IMR-90 (cell line): ENCODE measurements around the gene TRAPPC12. TPM values are rescaled to one million over a fixed set of nuclear protein-coding genes. Genes with fewer than 3 reads are reported as not detected.

Experiments
- ATAC-seq: fragments of 200-7000 bp; cut with Tn5 transposase; 2 replicates; pipeline ENCODE4 v1.9.1; 2020; ENCODE audit warnings: low read depth, mild to moderate bottlenecking, moderate library complexity
- BruUV-seq: library from RNA; stranded (reverse); fragments of 400-500 nt; replicated peaks from 2 replicates; lab custom pipeline; 2021; lab: Mats Ljungman, UMichigan
- CTCF ChIA-PET: fragments of 300-600 bp; formaldehyde crosslinking; extraction: SDS; loops from one replicate; lab custom pipeline; 2021; ENCODE audit warnings: antibody characterized with exemption; lab: Yijun Ruan, JAX
- POLR2A ChIA-PET: fragments of 300-600 bp; sonication (Branson Sonifier 250); formaldehyde crosslinking; loops from one replicate; lab custom pipeline; 2022; ENCODE audit warnings: antibody characterized with exemption; ENCODE audit not compliant: unreplicated experiment; lab: Charles Lee
- DNase-seq: peaks from one replicate; pipeline ENCODE4 v3.0.0; 2013
- H2AFZ ChIP-seq: replicated peaks from 2 replicates; pipeline ENCODE3; 2013; ENCODE audit warnings: low read length, mild to moderate bottlenecking; ENCODE audit not compliant: poor library complexity
- H2AK5ac ChIP-seq: 2 replicates; pipeline ENCODE4 v1.6.1; 2013; ENCODE audit warnings: low read depth, low read length, inconsistent platforms
- H2AK9ac ChIP-seq: replicated peaks from 2 replicates; pipeline ENCODE3; 2013; ENCODE audit warnings: mild to moderate bottlenecking, low read depth, low read length, moderate library complexity; ENCODE audit not compliant: poor library complexity
- H2BK120ac ChIP-seq: 2 replicates; pipeline ENCODE4 v1.6.1; 2013; ENCODE audit warnings: low read depth, low read length, inconsistent platforms
- H2BK15ac ChIP-seq: 3 replicates; pipeline ENCODE4 v1.6.1; 2013; ENCODE audit warnings: low read depth, low read length, inconsistent platforms
- H2BK20ac ChIP-seq: 2 replicates; pipeline ENCODE4 v1.6.1; 2013; ENCODE audit warnings: low read depth, mild to moderate bottlenecking, inconsistent platforms, low read length, moderate library complexity
- H2BK5ac ChIP-seq: 2 replicates; pipeline ENCODE4 v1.6.1; 2013; ENCODE audit warnings: mild to moderate bottlenecking, low read depth, low read length, inconsistent platforms; ENCODE audit not compliant: poor library complexity, severe bottlenecking
- H3K14ac ChIP-seq: replicated peaks from 2 replicates; pipeline ENCODE4 v1.6.1; 2013; ENCODE audit warnings: low read depth, low read length, inconsistent platforms
- H3K18ac ChIP-seq: 2 replicates; pipeline ENCODE4 v1.6.1; 2013; ENCODE audit warnings: low read depth, low read length, control low read depth
- H3K23ac ChIP-seq: 2 replicates; pipeline ENCODE4 v1.6.1; 2013; ENCODE audit warnings: low read depth, low read length, inconsistent platforms
- H3K27ac ChIP-seq: 2 replicates; pipeline ENCODE4 v1.5.1; 2013; ENCODE audit warnings: mild to moderate bottlenecking, control low read depth, low read length; ENCODE audit not compliant: insufficient read depth
- H3K27me3 ChIP-seq: 2 replicates; pipeline ENCODE4 v1.6.1; 2013; ENCODE audit warnings: low read length; ENCODE audit not compliant: control insufficient read depth, insufficient read depth
- H3K36me3 ChIP-seq: 2 replicates; pipeline ENCODE4 v1.6.1; 2013; ENCODE audit warnings: low read length, mixed read lengths; ENCODE audit not compliant: control insufficient read depth, insufficient read depth
- H3K4ac ChIP-seq: 2 replicates; pipeline ENCODE4 v1.6.1; 2013; ENCODE audit warnings: low read depth, low read length, inconsistent platforms
- H3K4me1 ChIP-seq: 2 replicates; pipeline ENCODE4 v1.6.1; 2013; ENCODE audit warnings: low read length, mixed read lengths; ENCODE audit not compliant: control insufficient read depth, insufficient read depth
- H3K4me2 ChIP-seq: 2 replicates; pipeline ENCODE4 v1.6.1; 2013; ENCODE audit warnings: low read depth, mild to moderate bottlenecking, control low read depth, low read length, moderate library complexity
- H3K4me3 ChIP-seq: 2 replicates; pipeline ENCODE4 v1.5.1; 2013; ENCODE audit warnings: low read depth, mild to moderate bottlenecking, control low read depth, low read length, moderate library complexity; ENCODE audit not compliant: insufficient read depth
- H3K56ac ChIP-seq: 2 replicates; pipeline ENCODE4 v1.6.1; 2013; ENCODE audit warnings: low read length, inconsistent platforms; ENCODE audit not compliant: insufficient read depth; ENCODE audit errors: extremely low read depth
- H3K79me1 ChIP-seq, 2 experiments: 2 replicates each; pipeline ENCODE4 v1.6.1; 2013; ENCODE audit warnings: low read length in 2 of 2, inconsistent platforms in 1 of 2, low read depth in 1 of 2
- H3K9ac ChIP-seq: 2 replicates; pipeline ENCODE4 v1.6.1; 2013; ENCODE audit warnings: low read depth, low read length, control low read depth
- H3K9me1 ChIP-seq: 2 replicates; pipeline ENCODE4 v1.6.1; 2013; ENCODE audit warnings: low read length, inconsistent platforms; ENCODE audit not compliant: insufficient read depth
- H3K9me3 ChIP-seq: 2 replicates; pipeline ENCODE4 v1.6.1; 2013; ENCODE audit warnings: low read length; ENCODE audit not compliant: control insufficient read depth, insufficient read depth
- H4K20me1 ChIP-seq: 2 replicates; pipeline ENCODE4 v1.6.1; 2013; ENCODE audit warnings: low read length, inconsistent platforms; ENCODE audit not compliant: insufficient read depth
- H4K5ac ChIP-seq: 2 replicates; pipeline ENCODE4 v1.6.1; 2013; ENCODE audit warnings: mild to moderate bottlenecking, low read depth, low read length, control low read depth
- H4K8ac ChIP-seq, 2 experiments: 2 replicates each; pipeline ENCODE4 v1.6.1; 2013; ENCODE audit warnings: low read depth in 2 of 2, low read length in 2 of 2, control low read depth in 1 of 2, inconsistent platforms in 1 of 2
- H4K91ac ChIP-seq: 2 replicates; pipeline ENCODE4 v1.6.1; 2013; ENCODE audit warnings: low read depth, low read length, inconsistent platforms; ENCODE audit not compliant: insufficient read depth
- MXI1 ChIP-seq: IDR thresholded peaks from 2 replicates; pipeline ENCODE4 v1.6.1; 2012; ENCODE audit warnings: low read depth, mild to moderate bottlenecking, low read length, moderate library complexity, borderline replicate concordance
- POLR2A ChIP-seq: IDR thresholded peaks from 2 replicates; pipeline ENCODE4 v1.6.1; 2012; ENCODE audit warnings: mild to moderate bottlenecking, low read depth, low read length
- RAD21 ChIP-seq: IDR thresholded peaks from 2 replicates; pipeline ENCODE4 v1.6.1; 2012; ENCODE audit warnings: low read length, improper control_type of control experiment
- WGBS, 2 experiments: methylation state at CpG; one replicate each; pipeline versions ENCODE4 v1.1.5 to v1.1.7; 2013; ENCODE audit warnings: missing lambda C conversion rate in 2 of 2; ENCODE audit not compliant: insufficient read length in 1 of 2; ENCODE audit errors: extremely low coverage in 2 of 2; 5-methylcytosine and 5-hydroxymethylcytosine counted together
- dilution Hi-C: fragments of 300-500 bp; cut with HindIII; formaldehyde crosslinking; loops from one replicate; pipeline ENCODE4 v1.14.3; 2018; ENCODE audit warnings: low sequenced_read_pairs; ENCODE audit not compliant: unreplicated experiment
- in situ Hi-C: fragments of 300-500 bp; cut with MboI; formaldehyde crosslinking; loops from 3 replicates; pipeline ENCODE4 v1.14.3; 2019; ENCODE audit warnings: low sequenced_read_pairs, inconsistent platforms, mixed read lengths
- intact Hi-C: fragments of 100-400 bp; cut with micrococcal nuclease; formaldehyde crosslinking; loops from 2 replicates; pipeline ENCODE4 v1.10.0; 2022
- polyA plus RNA-seq, 3 experiments: library from polyadenylated mRNA; depleted of rRNA; stranded (reverse); fragments of >200 nt; gene quantifications; 2 replicates each; pipeline ENCODE4 v1.2.3, GENCODE V29; 2012; ENCODE audit warnings: low replicate concordance in 1 of 3
- total RNA-seq: library from RNA; depleted of rRNA; stranded (reverse); fragments of >200 nt; gene quantifications from 2 replicates; pipeline ENCODE4 v1.2.3, GENCODE V29; 2012

TRAPPC12 gene
- total and polyA plus RNA-seq, 2 of the 4 experiments (the other 2 are of a cell fraction) = 25.8 to 69.9 TPM

DNA sequence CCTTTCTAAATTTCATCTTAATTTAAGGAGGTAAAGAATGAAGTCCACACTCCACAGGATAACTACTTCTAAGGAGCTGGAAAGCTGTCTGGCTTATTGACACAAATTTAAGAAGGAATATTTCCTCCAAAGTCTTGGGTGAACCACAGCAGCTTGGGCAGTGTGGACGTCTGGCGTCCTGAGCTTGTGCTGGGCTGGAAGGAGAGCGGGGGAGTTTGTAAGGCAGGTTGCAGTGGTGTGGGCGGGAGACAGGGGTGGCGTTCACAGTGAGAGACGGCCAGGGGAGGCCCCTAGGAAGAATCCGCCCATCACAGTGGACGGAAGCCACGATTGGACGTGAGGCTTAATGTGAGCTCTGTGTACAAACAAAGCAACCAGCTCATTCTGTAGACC lies 114.1 kb downstream of the TRAPPC12 start:
- CTCF ChIA-PET = interaction anchor here (1.2 kb wide), 1 partner anchor 158 kb away, joined by 3 read pairs; no protein-coding TSS in a partner anchor
- no peak overlapping the region for H3K4me3 ChIP-seq

More for the DNA sequence above, 114.1 kb downstream of the TRAPPC12 start:
- peak overlapping the region; percentile 34 for H4K91ac ChIP-seq
- peak; percentile 88 for ATAC-seq
- in situ Hi-C loops (no loop called here), dilution Hi-C loops (no loop called here), intact Hi-C loops (loop anchor here (2.0 kb wide), 1 partner anchor 65 kb away; the partner anchor contains the start of gene RNASEH1)
- H3K4me2 ChIP-seq = peak overlapping the region; percentile 48
- H3K23ac ChIP-seq = peak overlapping the region; percentile 60
- no peaks in the 10 kb centered on the region for H3K79me1 ChIP-seq
- no peak overlapping the region for H2BK20ac ChIP-seq
- TF ChIP-seq POLR2A (peak; percentile 56; the same call in 1 of the 2 replicates), RAD21 (no peak), MXI1 (no peak)
- no peaks in the 10 kb centered on the region for H4K20me1 ChIP-seq
- H3K14ac ChIP-seq = no peak overlapping the region
- peak overlapping the region in 1 of 2 experiments; percentile 4; a peak in 1 of 4 replicates for H4K8ac ChIP-seq
- H2AK5ac ChIP-seq = peak overlapping the region; percentile 54; the same call in 1 of the 2 replicates
- H2AFZ ChIP-seq = peak overlapping the region; percentile 48
- no peaks in the 10 kb centered on the region for H3K9me3 ChIP-seq
- peaks cover 16% of the 10 kb centered on the region for H3K36me3 ChIP-seq
- H3K18ac ChIP-seq = no peak overlapping the region
- no peak overlapping the region for H2BK120ac ChIP-seq
- no TSS peak for BruUV-seq
- H3K27ac ChIP-seq = peak overlapping the region; percentile 67; the same call in 1 of the 2 replicates
- H4K5ac ChIP-seq = no peak overlapping the region
- H3K56ac ChIP-seq = no peak overlapping the region
- H3K4me1 ChIP-seq = peaks cover 6% of the 10 kb centered on the region; the same call in 1 of the 2 replicates
- no peak overlapping the region for H3K9ac ChIP-seq
- H3K4ac ChIP-seq = peak overlapping the region; percentile 7; the same call in 1 of the 2 replicates
- H3K27me3 ChIP-seq = no peaks in the 10 kb centered on the region
- H2BK5ac ChIP-seq = peak overlapping the region; percentile 12
- no CpG with 5 or more reads among the region's 10 CpGs for WGBS, 2 experiments
- H2AK9ac ChIP-seq = peak overlapping the region; percentile 39
- H3K9me1 ChIP-seq = peaks cover 11% of the 10 kb centered on the region; the same call in 1 of the 2 replicates
- no peak overlapping the region for H2BK15ac ChIP-seq
- DNase-seq = peak; percentile 75
- POLR2A ChIA-PET = no interaction called here
